ENCODE data around the gene WWOX.

GRCh38 chr16:78852081-78852635 is 752.7 kb downstream of the WWOX start:
- no peak for TF ChIP-seq CTCF (IDR thresholded peaks at IDR 0.05)
- no peak for TF ChIP-seq POLR2A (IDR thresholded peaks at IDR 0.05)
- no peak for TF ChIP-seq POLR2AphosphoS5 (IDR thresholded peaks at IDR 0.05)

All from gastroesophageal sphincter (tissue), 3 donors.